HG02571 (cell line): ENCODE measurements around the gene EFEMP2.
"Not testable (repeated sequence)": the region's sequence is repeated elsewhere in the genome, so short reads cannot be mapped to it uniquely, and the experiment has no call there.

Experiments used
- ATAC-seq: cut with Tn5 transposase; IDR thresholded peaks from one replicate; pipeline ENCODE4 v1.9.1; 2021; ENCODE audit warnings: mild to moderate bottlenecking, moderate library complexity; ENCODE audit not compliant: unreplicated experiment

EFEMP2 gene

DNA sequence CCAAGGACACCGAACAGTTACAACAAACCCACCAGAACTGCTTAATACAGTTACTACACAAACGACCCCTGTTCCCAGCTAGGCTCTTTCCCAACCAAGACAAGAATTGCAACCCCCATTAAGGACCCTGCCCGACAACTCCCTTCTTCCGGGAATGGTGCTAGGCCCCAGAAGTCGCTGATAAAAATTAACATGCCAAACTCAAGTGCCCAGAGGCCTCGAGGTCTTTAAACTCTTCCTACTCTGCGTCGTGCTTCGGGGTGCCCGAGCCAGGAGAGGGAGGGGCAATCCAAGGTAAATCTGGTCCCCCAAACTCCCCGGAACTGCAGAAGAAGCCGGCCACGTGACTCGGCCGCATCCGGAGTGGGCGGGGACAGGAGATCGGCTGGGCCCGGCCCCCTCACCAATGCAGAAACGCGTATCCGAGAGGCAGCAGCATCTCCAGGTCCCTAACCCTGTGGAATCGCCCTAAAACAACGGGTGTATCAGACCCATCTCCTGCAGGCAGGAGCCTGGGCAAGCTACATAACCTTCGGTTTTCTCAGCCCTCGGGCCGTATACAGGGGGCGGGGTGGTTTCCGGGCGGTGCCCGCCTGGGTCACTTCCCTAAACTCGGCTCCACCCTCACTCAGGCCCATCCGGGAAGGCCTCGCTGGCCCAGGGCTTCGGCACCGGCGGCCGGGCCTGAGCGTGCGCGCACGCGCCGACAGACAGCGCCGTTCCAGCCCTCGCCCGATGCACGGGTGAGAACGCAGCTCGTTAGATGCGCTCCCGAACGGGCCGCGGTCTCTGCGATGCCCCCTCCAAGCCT is 15.7 kb downstream of the EFEMP2 start:
- ATAC-seq: peak; percentile 26

DNA sequence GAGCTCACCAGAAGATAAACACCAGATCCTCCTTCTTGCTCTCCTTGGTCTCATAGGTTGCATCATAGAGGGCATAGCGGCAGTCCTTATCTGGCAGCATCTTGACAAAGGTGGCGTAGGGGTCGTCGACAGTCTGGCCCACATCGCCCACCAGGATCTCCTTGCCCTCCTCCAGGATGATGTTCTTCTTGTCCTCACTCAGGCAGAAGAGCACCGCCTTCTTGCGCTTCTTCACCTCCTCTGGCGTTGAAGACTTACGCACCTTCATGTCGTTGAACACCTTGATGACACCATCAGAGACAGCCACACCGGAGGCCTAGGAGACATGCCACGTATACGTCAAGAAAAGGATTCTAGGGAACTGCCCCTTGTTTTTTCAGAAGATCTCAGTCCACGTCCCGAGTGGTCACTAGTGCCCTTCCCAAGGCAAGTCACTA is 16.7 kb downstream of the EFEMP2 start:
- no peak for ATAC-seq

DNA sequence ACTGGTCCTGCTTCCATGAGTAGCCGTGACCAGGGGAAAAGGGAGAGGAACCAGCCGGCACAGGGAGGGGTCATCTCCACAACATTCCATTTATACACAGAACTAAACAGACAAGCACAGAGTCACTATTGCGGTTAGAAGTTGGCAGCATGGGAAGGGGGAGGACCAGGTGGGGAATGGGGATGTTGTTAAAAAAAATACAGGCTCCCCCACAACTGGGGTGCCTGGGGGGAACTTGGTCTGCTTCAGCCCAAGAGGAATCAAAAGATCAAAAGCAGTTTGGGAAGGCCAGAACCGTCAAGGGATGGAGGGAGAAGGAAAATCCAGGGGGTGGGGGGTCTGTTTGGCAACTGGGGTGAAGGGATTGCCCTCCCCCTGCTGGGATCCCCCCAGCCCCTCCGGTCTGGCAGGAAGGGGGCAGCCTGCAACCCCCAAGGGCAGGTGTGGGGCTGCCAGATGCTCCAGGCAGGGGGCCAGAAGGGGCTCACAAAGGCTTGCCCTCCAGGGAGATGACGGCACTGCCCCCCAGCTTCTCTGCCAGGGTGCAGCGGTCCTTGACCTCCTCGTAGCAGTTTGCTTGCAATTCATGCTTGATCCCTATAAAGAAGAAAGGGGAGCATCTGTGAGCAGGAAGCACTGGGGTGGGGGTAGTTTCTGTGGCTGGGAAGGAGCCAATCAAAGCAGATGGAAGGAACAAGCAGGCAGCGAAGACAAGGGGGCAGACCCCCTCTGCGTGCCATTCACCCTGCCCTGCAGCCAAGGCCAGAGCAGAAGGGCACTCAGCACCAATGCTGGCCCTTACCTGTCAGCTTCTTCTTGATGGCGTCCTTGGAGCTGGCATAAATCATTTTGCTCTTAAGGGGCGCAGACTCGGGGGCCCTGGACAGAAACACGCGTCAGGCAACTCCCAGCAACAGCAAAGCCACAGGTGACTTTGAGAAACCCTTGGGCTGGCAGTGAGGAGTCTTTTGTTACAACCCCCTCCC is 17.5 kb downstream of the EFEMP2 start:
- no peak for ATAC-seq

DNA sequence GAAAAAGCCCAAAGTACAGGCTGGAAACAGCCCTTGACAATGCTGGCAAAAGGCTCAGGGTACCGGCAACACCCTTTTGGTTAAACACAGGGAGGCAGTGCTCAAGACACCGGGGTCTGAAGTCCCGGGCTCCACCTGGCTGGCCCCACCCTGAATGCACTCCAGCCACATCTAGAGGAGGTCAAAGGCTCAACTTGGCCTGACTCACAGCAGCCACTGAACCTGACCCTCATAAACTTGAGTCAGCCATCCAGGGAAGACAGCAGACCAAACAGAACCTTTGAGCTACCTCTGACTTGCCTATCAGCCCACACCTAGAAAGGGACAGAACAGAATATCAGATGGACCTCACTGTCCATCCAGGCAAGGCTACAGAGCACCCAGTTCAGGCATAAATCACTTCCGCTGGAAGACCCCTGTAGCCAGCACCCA is 18.4 kb downstream of the EFEMP2 start:
- ATAC-seq: no peak

DNA sequence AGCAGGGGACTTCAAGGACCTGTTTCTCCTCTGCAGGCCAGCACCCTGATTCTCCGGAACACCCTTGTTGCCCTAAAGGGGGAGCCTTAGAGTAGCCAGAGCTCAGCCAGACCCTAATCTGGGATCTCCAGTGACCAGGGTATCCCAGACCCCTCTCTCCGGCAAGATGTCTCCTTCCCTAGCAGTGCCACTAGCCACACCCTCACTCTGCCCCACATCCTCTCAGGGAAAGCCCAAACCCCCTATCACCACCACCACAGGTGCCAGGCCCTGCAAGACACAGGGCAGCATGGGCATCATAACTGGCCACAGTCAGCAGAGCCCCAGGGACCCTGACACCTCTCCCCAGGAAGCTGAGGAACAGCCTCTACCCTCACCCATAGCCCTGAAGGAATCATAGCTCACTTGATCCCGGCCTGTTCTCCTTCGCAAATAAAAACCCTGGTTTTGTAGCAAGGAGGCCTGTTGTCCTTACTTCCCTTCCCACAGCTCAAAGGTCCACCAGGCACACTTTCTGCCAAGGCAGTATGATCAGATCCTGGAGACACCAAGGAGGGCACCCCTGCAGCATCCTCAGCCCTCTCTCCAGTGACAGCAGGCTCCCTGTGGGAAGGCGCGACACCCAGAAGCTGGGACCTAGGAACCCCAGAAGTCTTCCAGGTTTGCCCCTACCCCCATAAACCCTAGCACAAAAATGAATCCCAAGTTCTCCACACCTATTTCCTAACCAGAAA is 19.2 kb downstream of the EFEMP2 start:
- no peak for ATAC-seq

DNA sequence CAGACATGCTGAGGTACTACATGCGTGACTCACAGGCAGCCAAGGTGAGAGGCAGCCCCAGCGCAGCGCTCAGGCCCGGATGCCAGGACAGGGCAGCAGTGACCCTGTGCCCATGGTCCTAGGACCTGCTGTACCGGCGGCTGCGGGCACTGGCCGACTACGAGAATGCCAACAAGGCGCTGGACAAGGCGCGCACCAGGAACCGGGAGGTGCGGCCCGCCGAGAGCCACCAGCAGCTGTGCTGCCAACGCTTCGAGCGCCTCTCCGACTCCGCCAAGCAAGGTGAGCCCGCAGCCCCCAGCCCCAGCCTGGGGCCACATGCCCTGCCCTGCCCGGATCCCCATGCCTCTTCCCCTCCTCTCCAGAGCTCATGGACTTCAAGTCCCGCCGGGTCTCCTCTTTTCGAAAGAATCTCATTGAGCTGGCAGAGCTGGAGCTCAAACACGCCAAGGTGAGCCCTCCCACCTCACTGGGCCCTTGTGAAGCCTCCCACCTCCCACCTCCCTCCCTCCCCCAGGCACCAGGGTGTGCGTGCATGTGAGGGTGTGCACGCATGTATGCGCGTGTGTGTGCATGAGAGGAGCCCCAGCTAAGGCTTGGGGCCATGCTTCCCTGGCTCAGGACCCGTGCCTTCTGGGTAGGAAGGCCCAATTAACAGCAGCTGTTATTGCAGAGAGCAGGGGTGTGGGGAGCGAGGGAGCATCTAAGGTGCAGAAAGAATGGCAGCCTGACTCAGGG is 19.9 kb downstream of the EFEMP2 start:
- ATAC-seq: no peak

DNA sequence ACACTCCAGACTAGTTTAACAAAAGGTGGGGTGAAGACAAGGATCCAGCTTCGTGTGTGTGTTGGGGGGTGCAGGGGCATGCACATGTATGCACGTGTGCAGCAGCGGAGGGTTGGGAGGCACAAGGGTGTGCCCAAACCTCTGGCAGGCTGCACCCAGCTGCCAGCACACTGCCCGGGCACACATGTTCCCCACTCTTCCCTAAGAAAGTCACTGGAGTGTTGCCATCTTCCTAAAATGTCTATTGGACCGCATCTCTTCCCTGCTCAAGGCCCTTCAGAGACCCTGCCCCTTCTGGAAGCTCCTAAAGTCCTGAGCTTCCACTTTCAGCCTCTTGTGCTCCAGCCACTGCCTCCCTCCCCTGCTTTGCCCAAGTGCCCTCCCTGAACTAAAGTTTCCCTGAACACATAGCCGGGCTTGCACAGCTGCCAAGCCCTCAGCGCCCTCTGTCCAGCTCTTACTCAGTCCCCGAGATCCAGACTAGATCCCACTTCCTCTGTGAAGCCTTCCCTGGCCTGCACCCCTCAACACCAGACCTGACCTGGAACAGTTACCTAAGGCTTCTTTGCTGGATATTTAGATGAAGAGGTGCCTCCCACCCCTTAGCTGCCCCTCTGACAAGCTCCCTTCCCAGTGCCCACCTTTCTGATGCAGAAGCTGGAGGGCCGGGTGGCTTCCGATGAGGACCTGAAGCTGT is 20.6 kb downstream of the EFEMP2 start:
- ATAC-seq: no peak

DNA sequence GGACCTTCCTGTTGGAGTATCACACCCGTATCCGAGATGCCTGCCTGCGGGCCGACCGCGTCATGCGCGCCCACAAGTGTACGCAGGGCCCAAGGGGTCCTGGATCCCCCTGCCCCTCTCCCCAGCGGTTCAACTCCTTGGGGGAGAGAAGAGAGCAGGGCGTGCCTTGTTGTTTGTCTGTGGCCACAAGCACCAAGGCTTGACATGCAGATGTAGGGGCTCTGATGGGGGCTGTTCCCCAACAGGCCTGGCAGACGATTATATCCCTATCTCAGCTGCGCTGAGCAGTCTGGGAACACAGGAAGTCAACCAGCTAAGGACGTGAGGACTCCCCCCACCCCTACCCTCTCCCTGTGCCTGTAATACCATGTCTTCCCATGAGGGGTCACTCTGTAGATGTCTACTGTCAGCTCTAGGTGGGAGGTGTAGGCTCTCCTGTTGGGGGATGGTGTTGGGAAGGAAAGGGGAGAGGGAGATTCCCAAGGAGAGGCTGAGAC is 21.5 kb downstream of the EFEMP2 start:
- no peak for ATAC-seq

DNA sequence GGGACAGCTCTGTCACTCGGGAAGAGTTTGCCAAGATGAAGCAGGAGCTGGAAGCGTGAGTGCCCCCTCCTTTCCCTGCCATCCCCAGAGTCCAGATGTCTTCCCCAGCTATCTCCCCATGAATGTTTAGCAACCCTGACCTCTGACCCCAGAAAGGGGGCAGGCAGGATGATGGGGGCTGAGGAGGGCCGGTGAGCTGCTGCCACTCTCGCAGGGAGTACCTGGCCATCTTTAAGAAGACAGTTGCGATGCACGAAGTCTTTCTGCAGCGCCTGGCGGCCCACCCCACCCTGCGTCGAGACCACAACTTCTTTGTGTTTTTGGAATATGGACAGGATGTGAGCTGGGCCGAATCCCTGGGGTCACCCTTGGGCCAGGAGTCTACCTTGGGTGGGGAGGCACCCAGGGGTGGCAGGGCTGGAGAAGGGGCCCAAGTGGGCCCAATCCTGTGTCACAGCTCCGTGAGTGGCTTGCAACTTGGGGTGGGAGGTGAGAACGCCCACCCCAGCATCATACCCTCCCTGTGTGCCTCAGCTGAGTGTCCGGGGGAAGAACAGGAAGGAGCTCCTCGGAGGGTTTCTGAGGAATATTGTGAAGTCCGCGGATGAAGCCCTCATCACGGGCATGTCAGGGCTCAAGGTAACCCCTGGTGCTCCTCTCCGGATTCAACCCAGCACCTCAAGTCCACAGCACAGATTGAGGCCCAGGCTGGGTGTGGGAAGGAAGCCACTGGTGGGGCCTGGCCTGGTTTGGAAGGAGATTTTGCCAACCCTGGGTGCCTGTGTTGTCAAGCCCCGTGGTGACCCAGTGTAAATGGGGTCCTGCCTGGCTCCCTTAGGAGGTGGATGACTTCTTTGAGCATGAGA is 22.1 kb downstream of the EFEMP2 start:
- no peak for ATAC-seq

DNA sequence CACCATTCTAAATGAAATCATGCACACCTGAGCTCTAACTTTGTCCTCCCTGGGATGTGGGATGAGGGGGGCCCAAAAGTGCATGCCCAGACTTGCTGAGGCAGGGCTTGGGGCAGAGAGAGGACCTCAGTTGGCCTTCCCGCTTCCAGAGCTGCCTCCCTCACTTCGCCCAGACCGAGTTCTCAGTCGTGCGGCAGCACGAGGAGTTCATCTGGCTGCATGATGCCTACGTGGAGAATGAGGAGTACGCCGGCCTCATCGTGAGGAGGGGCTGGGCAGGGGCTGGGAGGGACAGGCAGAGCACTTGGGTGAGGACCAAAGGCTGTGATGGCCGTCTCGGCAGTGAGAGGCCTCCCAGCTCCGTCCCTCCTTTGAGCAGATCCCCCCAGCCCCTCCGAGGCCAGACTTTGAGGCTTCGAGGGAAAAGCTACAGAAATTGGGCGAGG is 22.8 kb downstream of the EFEMP2 start:
- no peak for ATAC-seq

DNA sequence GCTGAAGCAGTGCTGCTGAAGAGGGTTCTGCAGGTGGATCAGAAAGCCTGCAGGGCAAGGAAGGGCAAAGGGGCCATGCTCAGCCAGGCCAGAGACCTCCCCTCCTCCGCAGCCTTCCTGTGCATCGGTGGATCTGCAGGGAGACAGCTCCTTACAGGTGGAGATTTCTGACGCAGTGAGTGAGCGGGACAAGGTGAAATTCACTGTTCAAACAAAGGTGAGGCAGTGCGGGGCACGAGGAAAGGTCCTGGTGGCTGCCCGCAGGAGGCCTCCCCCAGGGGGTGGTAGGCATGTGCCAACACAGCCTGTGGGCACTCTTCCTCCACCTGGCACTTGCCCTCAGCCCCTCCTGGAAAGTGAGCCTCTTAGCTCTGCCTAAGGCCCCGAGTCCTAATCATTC is 23.2 kb downstream of the EFEMP2 start:
- ATAC-seq: no peak

DNA sequence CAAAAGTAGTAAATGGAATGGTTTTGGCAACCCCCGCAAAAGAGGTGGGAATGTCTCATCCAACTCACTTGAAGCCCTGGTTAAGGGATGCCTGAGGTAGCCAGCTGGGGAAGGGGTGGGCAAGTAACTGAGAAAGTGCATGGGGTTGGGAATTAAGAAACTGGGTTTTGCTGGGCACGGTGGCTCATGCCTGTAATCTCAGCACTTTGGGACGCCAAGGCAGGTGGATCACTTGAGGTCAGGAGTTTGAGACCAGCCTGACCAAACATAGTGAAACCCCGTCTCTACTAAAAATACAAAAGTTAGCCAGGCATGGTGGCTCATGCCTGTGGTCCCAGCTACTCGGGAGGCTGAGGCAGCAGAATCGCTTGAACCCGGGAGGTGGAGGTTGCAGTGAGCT is 23.9 kb downstream of the EFEMP2 start:
- not testable (repeated sequence) for ATAC-seq

DNA sequence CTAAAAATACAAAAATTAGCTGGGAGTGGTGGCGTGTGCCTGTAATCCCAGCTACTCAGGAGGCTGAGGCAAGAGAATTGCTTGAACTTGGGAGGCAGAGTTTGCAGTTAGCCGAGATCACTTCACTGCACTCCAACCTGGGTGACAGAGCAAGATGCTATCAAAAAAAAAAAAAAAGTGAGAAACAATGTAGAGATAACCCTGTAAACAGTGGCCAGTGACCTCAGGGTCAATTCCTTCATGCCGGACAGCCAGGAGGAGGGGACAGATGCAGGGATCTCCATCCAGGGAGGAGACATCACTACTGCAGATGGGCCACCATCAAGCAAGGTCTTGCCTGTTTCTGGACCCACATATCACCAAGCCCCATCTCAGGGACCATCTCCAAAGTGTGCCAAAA is 24.9 kb downstream of the EFEMP2 start:
- ATAC-seq: no peak

DNA sequence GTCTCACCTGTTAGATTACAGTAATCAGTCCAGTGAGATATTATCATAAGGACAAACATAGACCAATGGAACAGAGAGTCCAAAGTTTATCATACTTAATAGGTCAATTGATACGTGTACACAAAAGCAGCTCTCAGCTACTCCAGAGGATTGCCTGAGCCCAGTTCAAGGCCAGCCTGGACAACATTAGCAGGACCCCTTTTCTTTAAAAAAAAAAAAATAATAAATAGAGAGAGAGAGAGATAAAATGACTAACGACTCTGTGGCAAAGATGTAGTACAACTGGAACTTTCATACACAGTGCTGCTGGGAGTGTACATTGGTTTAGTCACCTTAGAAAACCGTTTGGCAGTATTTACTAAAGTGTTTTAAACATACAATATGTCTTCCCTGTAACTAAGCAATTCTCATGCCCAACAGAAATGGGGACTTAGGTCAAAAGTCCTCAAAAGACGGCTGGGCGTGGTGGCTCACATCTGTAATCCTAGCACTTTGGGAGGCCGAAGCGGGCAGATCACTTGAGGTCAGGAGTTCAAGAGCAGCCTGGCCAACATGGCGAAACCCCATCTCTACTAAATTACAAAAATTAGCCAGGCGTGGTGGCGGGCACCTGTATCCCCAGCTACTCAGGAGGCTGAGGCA is 28.2 kb downstream of the EFEMP2 start:
- ATAC-seq: no peak

DNA sequence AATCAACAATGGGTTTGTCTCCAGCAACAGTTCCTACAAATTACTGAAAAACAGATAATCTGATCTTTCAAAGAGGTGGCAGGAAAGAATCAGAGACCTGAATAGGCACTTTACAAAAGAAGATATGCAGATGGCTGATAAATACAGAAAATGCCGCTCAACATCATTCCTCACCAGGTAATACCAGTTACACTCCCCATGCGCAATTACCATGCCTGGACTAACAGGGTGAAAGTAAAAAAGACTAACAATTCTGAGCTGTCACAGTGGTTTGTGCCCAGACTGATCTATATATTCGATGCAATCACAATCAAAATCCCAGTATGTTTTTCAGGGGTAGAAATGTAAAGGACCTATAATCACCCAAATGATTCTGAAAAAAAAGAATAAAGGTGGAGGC is 28.8 kb downstream of the EFEMP2 start:
- no peak for ATAC-seq

DNA sequence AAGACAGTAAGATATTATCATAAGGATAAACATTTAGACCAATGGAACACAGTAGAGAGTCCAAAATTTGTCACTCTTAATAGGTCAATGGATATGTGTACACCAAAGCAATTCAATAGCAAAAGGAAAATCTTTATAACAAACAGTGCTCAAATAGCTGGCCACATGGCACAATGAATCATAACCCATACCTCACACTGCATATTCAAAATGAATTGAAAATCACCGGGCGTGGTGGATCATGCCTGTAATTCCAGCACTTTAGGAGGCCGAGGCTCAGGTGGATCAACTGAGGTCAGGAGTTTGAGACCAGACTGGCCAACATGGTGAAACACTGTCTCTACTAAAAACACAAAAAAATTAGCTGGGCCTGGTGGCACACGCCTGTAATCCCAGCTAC is 30.5 kb downstream of the EFEMP2 start:
- ATAC-seq: no peak

DNA sequence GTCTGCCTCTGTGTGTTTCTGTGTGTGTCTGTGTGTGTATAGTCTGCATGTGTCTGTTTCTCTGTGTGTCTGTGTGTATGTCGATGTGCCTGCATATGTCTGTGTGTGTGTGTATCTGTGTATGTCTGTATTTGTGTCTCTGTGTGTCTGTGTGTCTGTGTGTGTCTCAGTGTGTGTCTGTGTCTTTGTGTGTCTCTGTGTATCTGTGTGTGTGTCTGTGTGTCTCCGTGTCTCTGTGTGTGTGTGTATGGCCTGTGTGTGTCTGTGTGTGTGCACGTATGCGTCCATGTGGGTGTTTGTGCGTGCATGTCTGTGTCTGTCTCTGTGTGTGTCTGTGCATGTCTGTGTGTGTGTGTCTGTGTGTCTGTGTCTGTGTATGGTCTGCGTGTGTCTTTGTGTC is 38.4 kb downstream of the EFEMP2 start:
- ATAC-seq: no peak
